ENCODE measurements around the gene TLL1. TPM values are rescaled to one million over a fixed set of nuclear protein-coding genes. Genes with fewer than 3 reads are reported as not detected.
A peak's percentile ranks its signal among the peaks of the same experiment; 100 is the strongest.

Gene TLL1
- total RNA-seq, 1 donor from 2014 or later, result 39.7 TPM

DNA sequence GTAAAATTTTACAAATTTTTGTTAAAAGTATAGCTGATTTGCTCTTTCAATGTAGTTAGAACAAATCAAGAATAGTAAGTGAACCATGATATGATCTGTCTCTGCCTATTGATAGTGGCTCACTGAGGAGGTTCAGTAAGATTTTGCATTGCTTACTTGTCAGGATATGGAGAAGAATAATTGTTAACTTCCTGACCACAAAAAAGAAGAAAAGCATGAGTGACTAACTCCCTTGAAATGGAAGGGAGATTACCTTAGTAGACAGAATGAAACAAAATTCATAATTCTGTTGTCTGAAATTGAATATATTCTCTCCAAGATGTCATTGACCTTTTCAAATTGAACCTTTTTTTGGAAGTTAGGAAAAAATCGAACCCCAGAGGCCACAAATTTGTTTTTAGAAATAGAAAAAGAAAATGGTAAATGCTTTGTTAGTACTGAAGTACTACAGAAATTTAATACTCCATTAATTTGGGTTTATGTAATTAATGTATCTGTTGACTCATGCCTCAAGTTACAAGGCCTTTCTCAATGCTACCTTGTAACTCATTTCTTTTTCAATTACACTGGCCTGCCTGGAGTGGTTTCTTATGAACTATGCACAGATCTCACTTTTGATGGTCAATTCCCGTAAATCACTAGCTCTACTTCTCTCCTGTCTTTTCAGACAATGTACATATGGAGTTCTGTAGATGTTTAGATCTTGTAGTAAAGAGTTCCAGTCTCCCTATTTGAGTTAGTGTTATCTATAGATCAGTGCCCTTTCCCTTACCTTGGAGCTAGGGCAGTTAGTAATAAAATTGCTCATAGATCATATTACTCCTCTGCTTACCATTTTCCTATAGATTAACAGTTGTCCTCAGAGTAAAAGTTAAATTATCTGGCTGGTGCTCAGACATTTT lies 139.3 kb downstream of the TLL1 start:
- Mint-ChIP-seq H3K36me3 (ENCODE audit: unreplicated experiment) (peaks cover 51% of the 10 kb centered on the region), H3K4me1 (ENCODE audit: unreplicated experiment) (peaks cover 10% of the 10 kb centered on the region), H3K27me3 (ENCODE audit: unreplicated experiment) (no peaks in the 10 kb centered on the region), H3K4me3 (ENCODE audit: unreplicated experiment) (no peak overlapping the region), H3K27ac (ENCODE audit: unreplicated experiment) (no peak overlapping the region), H3K9me3 (ENCODE audit: unreplicated experiment) (peaks cover 6% of the 10 kb centered on the region)
- no peak for DNase-seq (ENCODE audit: extremely low spot score, unreplicated experiment)
- TF ChIP-seq, protein P1, sequence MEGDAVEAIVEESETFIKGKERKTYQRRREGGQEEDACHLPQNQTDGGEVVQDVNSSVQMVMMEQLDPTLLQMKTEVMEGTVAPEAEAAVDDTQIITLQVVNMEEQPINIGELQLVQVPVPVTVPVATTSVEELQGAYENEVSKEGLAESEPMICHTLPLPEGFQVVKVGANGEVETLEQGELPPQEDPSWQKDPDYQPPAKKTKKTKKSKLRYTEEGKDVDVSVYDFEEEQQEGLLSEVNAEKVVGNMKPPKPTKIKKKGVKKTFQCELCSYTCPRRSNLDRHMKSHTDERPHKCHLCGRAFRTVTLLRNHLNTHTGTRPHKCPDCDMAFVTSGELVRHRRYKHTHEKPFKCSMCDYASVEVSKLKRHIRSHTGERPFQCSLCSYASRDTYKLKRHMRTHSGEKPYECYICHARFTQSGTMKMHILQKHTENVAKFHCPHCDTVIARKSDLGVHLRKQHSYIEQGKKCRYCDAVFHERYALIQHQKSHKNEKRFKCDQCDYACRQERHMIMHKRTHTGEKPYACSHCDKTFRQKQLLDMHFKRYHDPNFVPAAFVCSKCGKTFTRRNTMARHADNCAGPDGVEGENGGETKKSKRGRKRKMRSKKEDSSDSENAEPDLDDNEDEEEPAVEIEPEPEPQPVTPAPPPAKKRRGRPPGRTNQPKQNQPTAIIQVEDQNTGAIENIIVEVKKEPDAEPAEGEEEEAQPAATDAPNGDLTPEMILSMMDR (IDR thresholded peaks at IDR 0.05), result no peak

- TF ChIP-seq, protein P1 (IDR thresholded peaks at IDR 0.05), result no peak
- Mint-ChIP-seq H3K36me3 (ENCODE audit: unreplicated experiment) (peaks cover 55% of the 10 kb centered on the region), H3K27me3 (ENCODE audit: unreplicated experiment) (no peaks in the 10 kb centered on the region), H3K4me3 (ENCODE audit: unreplicated experiment) (no peak overlapping the region), H3K27ac (ENCODE audit: unreplicated experiment) (no peak overlapping the region), H3K9me3 (ENCODE audit: unreplicated experiment) (peaks cover 17% of the 10 kb centered on the region), H3K4me1 (ENCODE audit: unreplicated experiment) (peaks cover 19% of the 10 kb centered on the region)
- DNase-seq (ENCODE audit: extremely low spot score, unreplicated experiment), result no peak
These were observed 141.4 kb downstream of the TLL1 start for GRCh38 chr4:166014411-166014810.

DNA sequence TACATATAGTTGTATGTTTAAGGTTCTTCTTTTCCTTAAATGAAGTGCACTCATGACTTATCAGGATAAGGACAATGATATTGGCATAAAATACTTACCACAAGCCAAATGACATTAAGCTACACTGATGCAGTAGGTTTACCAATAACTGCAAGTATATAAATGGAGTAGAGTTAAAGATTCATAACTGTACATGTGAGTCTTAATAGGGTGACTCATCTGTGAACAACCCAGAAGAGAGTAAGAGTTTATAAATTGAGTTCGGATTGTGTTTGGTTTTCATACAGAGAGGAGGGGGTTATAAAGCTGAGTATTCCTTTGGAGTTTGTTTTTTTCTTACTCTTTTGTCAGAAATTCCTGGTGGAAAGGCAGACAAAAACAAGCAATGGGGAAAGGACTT lies 144.8 kb downstream of the TLL1 start:
- Mint-ChIP-seq H3K27me3 (ENCODE audit: unreplicated experiment) (no peaks in the 10 kb centered on the region), H3K36me3 (ENCODE audit: unreplicated experiment) (peaks cover 34% of the 10 kb centered on the region), H3K9me3 (ENCODE audit: unreplicated experiment) (peaks cover 11% of the 10 kb centered on the region), H3K4me3 (ENCODE audit: unreplicated experiment) (no peak overlapping the region), H3K4me1 (ENCODE audit: unreplicated experiment) (peaks cover 11% of the 10 kb centered on the region), H3K27ac (ENCODE audit: unreplicated experiment) (peak overlapping the region; percentile 29)
- TF ChIP-seq, protein P1 (IDR thresholded peaks at IDR 0.05), result no peak
- no peak for DNase-seq (ENCODE audit: extremely low spot score, unreplicated experiment)

DNA sequence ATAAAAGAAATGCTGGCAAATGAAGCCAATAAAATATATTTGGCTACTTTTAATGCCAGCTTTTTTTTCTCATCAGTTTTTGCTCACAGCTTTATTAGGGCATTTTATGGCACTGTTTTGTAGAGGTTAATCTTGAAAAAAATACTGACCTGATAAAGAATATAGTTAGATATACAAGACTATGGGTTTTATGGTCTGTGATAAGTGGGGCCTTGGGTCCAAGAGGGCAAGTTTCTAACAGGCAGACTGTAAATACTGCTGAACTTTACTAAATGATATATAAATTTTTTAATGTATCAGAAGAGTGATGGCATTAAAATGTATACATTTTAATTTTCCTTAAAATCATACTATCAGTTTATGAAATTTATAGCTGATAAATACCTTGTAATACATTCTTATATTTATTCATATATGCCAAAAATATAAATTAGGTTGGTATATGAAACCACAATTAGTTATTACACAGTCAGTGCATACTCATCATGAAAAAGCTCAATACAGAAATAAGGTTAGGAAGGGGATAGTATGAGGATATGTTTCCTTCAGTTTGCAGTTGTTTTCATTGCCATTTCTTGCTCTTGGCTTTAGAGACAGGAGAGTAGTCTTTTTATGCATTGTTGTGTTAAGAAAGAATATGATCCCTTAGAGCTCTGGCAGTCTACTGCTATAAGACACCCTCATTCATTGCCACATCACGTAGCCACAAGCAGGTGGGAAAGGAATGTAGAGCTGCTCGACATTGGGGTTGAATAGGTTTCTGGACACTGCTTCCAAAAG lies 146.6 kb downstream of the TLL1 start:
- Mint-ChIP-seq H3K36me3 (ENCODE audit: unreplicated experiment) (peaks cover 30% of the 10 kb centered on the region), H3K9me3 (ENCODE audit: unreplicated experiment) (peaks cover 11% of the 10 kb centered on the region), H3K27me3 (ENCODE audit: unreplicated experiment) (no peaks in the 10 kb centered on the region), H3K27ac (ENCODE audit: unreplicated experiment) (no peak overlapping the region), H3K4me1 (ENCODE audit: unreplicated experiment) (peaks cover 9% of the 10 kb centered on the region), H3K4me3 (ENCODE audit: unreplicated experiment) (no peak overlapping the region)
- no peak for DNase-seq (ENCODE audit: extremely low spot score, unreplicated experiment)
- TF ChIP-seq, protein P1 (IDR thresholded peaks at IDR 0.05), result no peak

DNA sequence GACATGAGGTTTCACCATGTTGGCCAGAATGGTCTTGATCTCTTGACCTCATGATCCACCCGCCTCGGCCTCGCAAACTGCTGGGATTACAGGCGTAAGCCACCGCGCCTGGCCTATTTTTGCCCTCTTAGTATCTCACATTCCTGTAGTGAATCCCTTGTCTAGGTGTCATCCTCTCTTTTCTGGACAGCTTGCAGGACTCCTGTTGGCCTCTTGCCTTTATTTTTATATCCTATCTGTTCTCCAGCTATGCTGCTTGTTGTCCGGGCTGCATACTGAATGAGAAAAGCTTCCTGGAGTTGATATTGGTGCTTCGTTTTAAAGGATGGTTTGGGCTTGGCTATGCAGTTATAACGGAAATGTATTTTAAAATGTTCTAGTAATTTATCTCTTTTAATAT lies 148.6 kb downstream of the TLL1 start:
- Mint-ChIP-seq H3K27me3 (ENCODE audit: unreplicated experiment) (no peaks in the 10 kb centered on the region), H3K9me3 (ENCODE audit: unreplicated experiment) (peaks cover 12% of the 10 kb centered on the region), H3K4me1 (ENCODE audit: unreplicated experiment) (peaks cover 9% of the 10 kb centered on the region), H3K36me3 (ENCODE audit: unreplicated experiment) (peaks cover 27% of the 10 kb centered on the region), H3K4me3 (ENCODE audit: unreplicated experiment) (no peak overlapping the region), H3K27ac (ENCODE audit: unreplicated experiment) (no peak overlapping the region)
- DNase-seq (ENCODE audit: extremely low spot score, unreplicated experiment), result no peak
- TF ChIP-seq, protein P1 (IDR thresholded peaks at IDR 0.05), result no peak

Data from osteocyte (in vitro differentiated cells).